Sigmoid colon (tissue), 7 donors: Measurements from ENCODE around the gene ACOX2. TPM values are rescaled to one million over a fixed set of nuclear protein-coding genes. Genes with fewer than 3 reads are reported as not detected.

Experiments used
- DNase-seq: peaks from one replicate; pipeline ENCODE4 v3.0.0-alpha.2; 2019
- H3K27ac ChIP-seq, 4 donors: fragments of 200-600 bp; sonication (generic); one replicate each; pipeline ENCODE4 v1.5.1; 2016 to 2019; ENCODE audit warnings: mild to moderate bottlenecking in 1 of 4
- H3K27me3 ChIP-seq, 3 donors: fragments of 200-600 bp; sonication (generic); one replicate each; pipeline ENCODE4 v1.5.1; 2019; ENCODE audit warnings: mild to moderate bottlenecking in 1 of 3
- H3K36me3 ChIP-seq, 4 donors: fragments of 200-600 bp; sonication (generic); one replicate each; pipeline ENCODE4 v1.5.1; 2016 to 2019
- H3K4me1 ChIP-seq, 4 donors: fragments of 200-600 bp; sonication (generic); one replicate each; pipeline ENCODE4 v1.5.1; 2017 to 2019
- H3K4me3 ChIP-seq, 4 donors: fragments of 200-600 bp; sonication (generic); one replicate each; pipeline ENCODE4 v1.5.1; 2017 to 2019; ENCODE audit warnings: mild to moderate bottlenecking in 2 of 4, moderate library complexity in 1 of 4
- H3K9me3 ChIP-seq, 4 donors: fragments of 200-600 bp in 3 of 4; sonication (generic) in 3 of 4; one replicate each; pipeline versions ENCODE4 v1.5.1 to v1.6.1; 2013 to 2019
- CTCF ChIP-seq, 4 experiments: fragments of 450-650 bp in 3 of 4; fragments of 200-600 bp in 1 of 4; IDR thresholded peaks; one replicate each; pipeline ENCODE4 v1.5.1; 2016 to 2019; ENCODE audit warnings: antibody characterized with exemption in 4 of 4, mild to moderate bottlenecking in 3 of 4, moderate library complexity in 2 of 4
- EP300 ChIP-seq, 4 donors: sonication (generic); formaldehyde crosslinking; IDR thresholded peaks; one replicate each; pipeline ENCODE4 v1.6.1; 2017; ENCODE audit warnings: antibody characterized with exemption in 4 of 4
- POLR2A ChIP-seq, 2 donors: fragments of 450-650 bp; IDR thresholded peaks; one replicate each; pipeline ENCODE4 v1.6.1; 2016; ENCODE audit warnings: antibody characterized with exemption in 2 of 2, mild to moderate bottlenecking in 2 of 2, moderate library complexity in 2 of 2
- POLR2AphosphoS5 ChIP-seq, 4 donors: sonication (generic); formaldehyde crosslinking; IDR thresholded peaks; one replicate each; pipeline ENCODE4 v1.6.1; 2017; ENCODE audit warnings: antibody characterized with exemption in 4 of 4
- WGBS, 2 donors: extraction: QIAGEN DNeasy Blood & Tissue Kit; methylation state at CpG; one replicate each; pipeline ENCODE4 v1.1.7; 2013; 5-methylcytosine and 5-hydroxymethylcytosine counted together
- intact Hi-C: fragments of 100-400 bp; cut with DNase I; formaldehyde crosslinking; loops from one replicate; pipeline ENCODE4 v1.15.1; 2023
- polyA plus RNA-seq, 3 donors: library from polyadenylated mRNA; stranded (reverse); fragments of 200-250 nt; gene quantifications; one replicate each; pipeline ENCODE4 v1.2.3, GENCODE V29; 2013
- total RNA-seq, 4 donors: library from RNA; depleted of rRNA; stranded (reverse); fragments of >200 nt; gene quantifications; one replicate each; pipeline ENCODE4 v1.1.0, GENCODE V29; 2016
- donor health status: healthy with polysubstance abuse.
- donor health status: Bipolar disorder and iron deficiency.
- donor health status: healthy.

Gene ACOX2
- total and polyA plus RNA-seq, 7 donors = 6.9 to 35.8 (median 26.0) TPM

DNA sequence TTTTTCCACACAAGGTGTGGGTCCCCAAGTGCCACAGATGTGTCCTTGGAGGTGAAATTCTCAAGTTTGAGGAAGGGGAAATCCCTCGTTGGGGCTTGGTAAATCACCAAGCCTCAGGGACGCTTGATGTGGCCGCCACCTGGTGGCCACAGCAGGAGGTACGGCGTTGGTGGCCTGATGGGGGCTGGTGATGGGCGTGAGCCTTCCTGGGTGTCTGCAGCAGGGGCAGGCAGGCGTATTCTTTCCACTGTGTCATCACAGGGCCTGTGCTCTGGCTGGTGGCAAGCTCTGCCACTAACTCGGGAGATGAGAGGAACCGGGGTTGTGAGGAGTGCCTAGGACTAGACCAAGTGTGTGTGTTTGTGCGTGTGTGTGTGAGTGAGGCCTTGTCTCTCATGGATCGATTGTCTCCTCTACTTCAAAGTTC, 4.2 kb downstream of the ACOX2 start:
- peak; percentile 75 for DNase-seq
- no peaks in the 10 kb centered on the region for H3K9me3 ChIP-seq
- no peak overlapping the region for H3K4me3 ChIP-seq
- peaks cover 9 to 64% (median 21%) of the 10 kb centered on the region in 4 donors for H3K36me3 ChIP-seq
- TF ChIP-seq CTCF (IDR thresholded peaks at IDR 0.05) (peak; percentile 61 to 86 (median 84)), POLR2A (IDR thresholded peaks at IDR 0.05) (no peak)
- H3K27me3 ChIP-seq = no peaks in the 10 kb centered on the region
- no peak overlapping the region for H3K27ac ChIP-seq
- peaks cover 0 to 42% (median 37%) of the 10 kb centered on the region in 4 donors for H3K4me1 ChIP-seq
- intact Hi-C loops = loop anchor here (1.0 to 5.0 kb wide), 4 partner anchors 40 to 226 kb away; partner anchors contain the start of genes HTD2, KCTD6 and RPP14
- WGBS, 2 donors = 19 to 21% methylated on average over 11 of the region's 11 CpGs

DNA sequence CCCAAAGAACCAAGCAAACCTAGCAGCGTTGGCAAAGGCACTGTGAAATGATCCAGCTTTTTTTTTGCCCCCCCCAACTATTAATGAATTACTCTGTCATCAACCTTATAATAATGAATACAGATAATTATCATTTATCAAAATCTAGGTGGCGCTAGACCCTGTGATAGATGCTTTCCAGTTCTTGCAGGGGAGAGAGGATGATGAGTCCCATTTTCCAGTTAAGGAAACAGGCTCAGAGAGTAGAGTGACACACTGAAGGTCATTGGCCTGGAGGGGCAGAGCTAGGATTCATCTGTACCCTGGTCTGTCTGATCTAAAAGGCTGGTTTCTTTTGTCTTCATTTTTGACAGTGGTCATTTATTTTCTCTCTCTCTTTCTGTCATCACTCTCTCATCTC, 5.0 kb downstream of the ACOX2 start:
- intact Hi-C loops = loop anchor here (1.0 to 5.0 kb wide), 4 partner anchors 39 to 225 kb away; partner anchors contain the start of genes HTD2, KCTD6 and RPP14
- H3K27ac ChIP-seq = no peak overlapping the region
- TF ChIP-seq POLR2AphosphoS5 (IDR thresholded peaks at IDR 0.05) (no peak), EP300 (IDR thresholded peaks at IDR 0.05) (no peak), CTCF (IDR thresholded peaks at IDR 0.05) (no peak), POLR2A (IDR thresholded peaks at IDR 0.05) (no peak)
- DNase-seq = no peak
- H3K4me3 ChIP-seq = no peak overlapping the region
- peaks cover 9 to 72% (median 21%) of the 10 kb centered on the region in 4 donors for H3K36me3 ChIP-seq
- H3K27me3 ChIP-seq = no peaks in the 10 kb centered on the region
- H3K4me1 ChIP-seq = peaks cover 0 to 34% (median 29%) of the 10 kb centered on the region in 4 donors
- H3K9me3 ChIP-seq = no peaks in the 10 kb centered on the region
- WGBS, 2 donors = 84 to 92% methylated on average over 2 of the region's 2 CpGs

GRCh38 chr3:58531555-58531954, 5.4 kb downstream of the ACOX2 start:
- intact Hi-C loops = loop anchor here (5.0 kb wide), 1 partner anchor 224 kb away; the partner anchor contains the start of genes HTD2 and RPP14
- peaks cover 9 to 76% (median 21%) of the 10 kb centered on the region in 4 donors for H3K36me3 ChIP-seq

DNA sequence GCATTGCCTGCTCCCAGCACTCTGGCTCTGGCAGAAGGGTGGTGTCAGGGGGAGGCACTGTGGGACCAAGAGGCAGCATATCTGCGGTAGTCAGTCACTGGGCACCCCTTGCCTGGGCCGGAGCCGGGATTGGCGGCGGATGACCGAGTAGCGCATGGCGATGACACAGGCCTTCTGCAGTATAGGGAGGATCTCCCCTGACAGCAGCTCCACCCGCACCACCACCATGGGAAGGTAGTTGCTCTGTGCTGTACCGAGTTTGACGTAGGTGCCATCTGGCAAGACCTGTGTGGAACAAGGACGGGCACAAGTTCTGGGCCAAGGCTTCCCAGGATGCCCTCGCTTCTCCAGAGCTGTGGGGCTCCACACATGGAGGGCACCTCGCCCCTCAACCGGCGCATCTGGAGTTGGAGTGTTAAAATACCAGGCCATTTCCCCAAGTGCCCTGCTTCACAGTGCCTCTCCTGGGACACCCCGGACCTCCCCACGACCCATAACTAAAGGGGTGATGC, 6.6 kb downstream of the ACOX2 start:
- Histone ChIP-seq H3K9me3 (no peaks in the 10 kb centered on the region), H3K4me3 (no peak overlapping the region), H3K4me1 (peaks cover 0 to 18% (median 13%) of the 10 kb centered on the region in 4 donors), H3K36me3 (peaks cover 9 to 87% (median 21%) of the 10 kb centered on the region in 4 donors), H3K27me3 (no peaks in the 10 kb centered on the region), H3K27ac (no peak overlapping the region)
- no peak for TF ChIP-seq CTCF (IDR thresholded peaks at IDR 0.05)
- no peak for TF ChIP-seq EP300 (IDR thresholded peaks at IDR 0.05)
- TF ChIP-seq POLR2AphosphoS5 (IDR thresholded peaks at IDR 0.05) = no peak
- TF ChIP-seq POLR2A (IDR thresholded peaks at IDR 0.05) = no peak
- WGBS, 2 donors = 91 to 92% methylated on average over 18 of the region's 18 CpGs
- no peak for DNase-seq
- intact Hi-C loops = loop anchor here (5.0 kb wide), 1 partner anchor 223 kb away; the partner anchor contains the start of genes HTD2 and RPP14

More at GRCh38 chr3:58531555-58531954, 5.4 kb downstream of the ACOX2 start:
- no peak for DNase-seq
- WGBS, 2 donors = 46 to 83% methylated on average over 7 of the region's 7 CpGs
- Histone ChIP-seq H3K9me3 (no peaks in the 10 kb centered on the region), H3K4me1 (peaks cover 0 to 30% (median 25%) of the 10 kb centered on the region in 4 donors), H3K27me3 (no peaks in the 10 kb centered on the region), H3K4me3 (no peak overlapping the region), H3K27ac (no peak overlapping the region)
- TF ChIP-seq CTCF (IDR thresholded peaks at IDR 0.05) (no peak), POLR2A (IDR thresholded peaks at IDR 0.05) (no peak), EP300 (IDR thresholded peaks at IDR 0.05) (no peak), POLR2AphosphoS5 (IDR thresholded peaks at IDR 0.05) (no peak)
